Endothelial cell of umbilical vein (primary cell): ENCODE data around the gene TMEM97. TPM values are rescaled to one million over a fixed set of nuclear protein-coding genes. Genes with fewer than 3 reads are reported as not detected.
"Not testable (repeated sequence)": the region's sequence is repeated elsewhere in the genome, so short reads cannot be mapped to it uniquely, and the experiment has no call there.

Experiments
- BruUV-seq: library from RNA; stranded (reverse); fragments of 400-500 nt; replicated peaks from 2 replicates; lab custom pipeline; 2021; lab: Mats Ljungman, UMichigan
- CTCF ChIA-PET: fragments of 300-600, 350-600 bp; sonication (Branson Sonifier 250); formaldehyde crosslinking; loops from one replicate; lab custom pipeline; 2021; ENCODE audit warnings: antibody characterized with exemption, inconsistent platforms; lab: Charles Lee
- POLR2A ChIA-PET: fragments of 300-600, 350-600 bp; sonication (Branson Sonifier 250); formaldehyde crosslinking; loops from one replicate; lab custom pipeline; 2021; ENCODE audit warnings: antibody characterized with exemption, inconsistent platforms; lab: Charles Lee
- DNase-seq: peaks from one replicate; pipeline ENCODE4 v3.0.0-alpha.2; 2011; ENCODE audit warnings: low read depth, low spot score
- FAIRE-seq: peaks from 2 replicates; lab custom pipeline; 2011; peaks lifted over from hg19 to GRCh38; lab: Jason Lieb, UNC
- H2AFZ ChIP-seq: 2 replicates; pipeline ENCODE4 v1.6.0; 2012; ENCODE audit warnings: low read depth, low read length, control low read depth, inconsistent platforms
- H3K27ac ChIP-seq: 2 replicates; pipeline ENCODE4 v1.5.1; 2011; ENCODE audit warnings: low read depth, mild to moderate bottlenecking, control low read depth, low read length, moderate library complexity; ENCODE audit not compliant: insufficient read depth
- H3K27me3 ChIP-seq, 2 experiments: 2 replicates each; pipeline versions ENCODE4 v1.6.0 to v1.6.1; 2011; ENCODE audit warnings: low read length in 2 of 2, mixed read lengths in 1 of 2; ENCODE audit not compliant: control insufficient read depth in 2 of 2, insufficient read depth in 2 of 2
- H3K36me3 ChIP-seq, 2 experiments: 2 replicates in 1 of 2; 3 replicates in 1 of 2; pipeline ENCODE4 v1.5.1; 2011; ENCODE audit warnings: low read length in 2 of 2, mild to moderate bottlenecking in 1 of 2, moderate library complexity in 1 of 2; ENCODE audit not compliant: control insufficient read depth in 2 of 2, insufficient read depth in 2 of 2; ENCODE audit errors: extremely low read depth in 1 of 2
- H3K4me1 ChIP-seq: 3 replicates; pipeline ENCODE4 v1.5.1; 2011; ENCODE audit warnings: mild to moderate bottlenecking, low read length; ENCODE audit not compliant: control insufficient read depth, insufficient read depth; ENCODE audit errors: extremely low read depth
- H3K4me2 ChIP-seq: 2 replicates; pipeline ENCODE4 v1.6.1; 2011; ENCODE audit warnings: low read length, control low read depth, mixed read lengths; ENCODE audit not compliant: insufficient read depth
- H3K4me3 ChIP-seq, 3 experiments: fragments of 200-600 bp in 1 of 3; sonication (generic), shearing (Covaris generic) in 1 of 3; replicated peaks in 1 of 3; 2 replicates each; pipeline ENCODE4 v1.5.1; 2011 to 2016; ENCODE audit warnings: control low read depth in 3 of 3, low read length in 3 of 3, mild to moderate bottlenecking in 2 of 3, inconsistent platforms in 1 of 3, low read depth in 1 of 3, moderate library complexity in 1 of 3; ENCODE audit not compliant: insufficient read depth in 1 of 3
- H3K79me2 ChIP-seq: 2 replicates; pipeline ENCODE4 v1.6.0; 2012; ENCODE audit warnings: low read length, inconsistent platforms; ENCODE audit not compliant: control insufficient read depth, insufficient read depth
- H3K9ac ChIP-seq: replicated peaks from 2 replicates; pipeline ENCODE3; 2011; ENCODE audit warnings: low read length, control low read depth; ENCODE audit not compliant: insufficient read depth; ENCODE audit errors: extremely low read depth
- H3K9me1 ChIP-seq: replicated peaks from 3 replicates; pipeline ENCODE4 v1.6.0; 2011; ENCODE audit warnings: mild to moderate bottlenecking, low read length; ENCODE audit not compliant: control insufficient read depth, insufficient read depth; ENCODE audit errors: extremely low read depth
- H3K9me3 ChIP-seq: replicated peaks from 2 replicates; pipeline ENCODE4 v1.5.1; 2012; ENCODE audit warnings: low read length, inconsistent platforms; ENCODE audit not compliant: control insufficient read depth, insufficient read depth
- H4K20me1 ChIP-seq: replicated peaks from 2 replicates; pipeline ENCODE3; 2011; ENCODE audit warnings: mild to moderate bottlenecking, low read length; ENCODE audit not compliant: control insufficient read depth, insufficient read depth; ENCODE audit errors: extremely low read depth
- EZH2 ChIP-seq: IDR thresholded peaks from 2 replicates; pipeline ENCODE4 v1.6.1; 2012; ENCODE audit warnings: borderline replicate concordance, low read depth, mild to moderate bottlenecking, moderate library complexity, low read length, inconsistent platforms; ENCODE audit not compliant: severe bottlenecking
- FOS ChIP-seq: IDR thresholded peaks from 2 replicates; pipeline ENCODE4 v1.6.1; 2011; ENCODE audit warnings: mild to moderate bottlenecking, low read length, moderate library complexity, borderline replicate concordance; ENCODE audit not compliant: insufficient read depth
- GATA2 ChIP-seq: IDR thresholded peaks from 2 replicates; pipeline ENCODE4 v1.7.0; 2011; ENCODE audit warnings: low read depth, mild to moderate bottlenecking, moderate library complexity, mixed read lengths, low read length; ENCODE audit not compliant: insufficient read length, insufficient read depth
- JUN ChIP-seq: IDR thresholded peaks from 2 replicates; pipeline ENCODE4 v1.6.1; 2011; ENCODE audit warnings: borderline replicate concordance, low read depth; ENCODE audit not compliant: insufficient read length, insufficient read depth
- POLR2A ChIP-seq: IDR thresholded peaks from 2 replicates; pipeline ENCODE4 v1.6.1; 2012; ENCODE audit warnings: low read depth, mild to moderate bottlenecking, control low read depth, low read length
- POLR2AphosphoS5 ChIP-seq: IDR thresholded peaks from 2 replicates; pipeline ENCODE4 v1.6.1; 2012; ENCODE audit warnings: low read depth, mild to moderate bottlenecking, control low read depth, low read length, moderate library complexity; ENCODE audit not compliant: insufficient read depth
- dilution Hi-C: fragments of 300-500 bp; cut with MboI; formaldehyde crosslinking; loops from one replicate; pipeline ENCODE4 v1.15.0; 2019; ENCODE audit warnings: low sequenced_read_pairs; ENCODE audit not compliant: extremely low pct_ligation_motif_present
- intact Hi-C: fragments of 100-400 bp; cut with micrococcal nuclease; formaldehyde crosslinking; loops from one replicate; pipeline ENCODE4 v1.10.0; 2022
- polyA plus RNA-seq, 4 experiments: library from polyadenylated mRNA; depleted of rRNA in 3 of 4; stranded (reverse) in 3 of 4; unstranded in 1 of 4; fragments of >200 nt; gene quantifications; 2 replicates each; pipeline versions ENCODE4 v1.2.1 to v1.2.3, GENCODE V29; 2011 to 2012; ENCODE audit warnings: missing spikeins in 1 of 4
- total RNA-seq: library from RNA; stranded (reverse); gene quantifications from 2 replicates; pipeline ENCODE4 v1.2.3, GENCODE V29; 2021
- TF ChIP-seq, protein P1 (sequence below): IDR thresholded peaks from 2 replicates; pipeline ENCODE4 v1.6.1; 2011; ENCODE audit not compliant: insufficient read depth, insufficient read length

The TMEM97 gene
- total and polyA plus RNA-seq, 2 donors (not counting 3 experiments of a cell fraction or from before 2014, with no cell fraction given): 27.0 to 43.5 TPM

DNA sequence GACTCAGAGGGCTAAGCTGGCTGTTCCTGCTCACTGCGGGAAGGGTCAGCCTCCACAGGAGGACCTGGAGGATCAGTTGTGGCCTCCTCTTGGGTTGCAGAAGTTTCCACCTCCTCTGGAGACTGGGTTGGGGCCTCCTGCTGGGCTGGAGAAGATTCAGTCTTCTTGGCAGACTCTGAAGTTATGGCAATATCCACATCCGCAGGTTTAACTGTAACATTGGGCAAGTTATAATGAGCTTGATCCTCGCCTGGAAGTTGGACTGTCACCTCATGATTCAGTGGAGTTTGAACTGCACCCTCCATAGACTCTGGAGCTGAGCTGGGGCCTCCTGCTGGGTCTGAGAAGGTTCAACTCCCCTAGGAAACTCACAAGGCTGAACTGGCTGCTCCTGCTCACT lies 47.6 kb upstream of the TMEM97 start:
- H3K79me2 ChIP-seq: no peaks in the 10 kb centered on the region
- dilution Hi-C loops: no loop called here
- no peak overlapping the region for H3K4me2 ChIP-seq
- no TSS peak for BruUV-seq
- CTCF ChIA-PET: interaction anchor here (0.8 to 2.9 kb wide), 2 partner anchors 13 to 20 kb away, joined by 3 to 12 read pairs; no protein-coding TSS in a partner anchor
- peaks cover 3% of the 10 kb centered on the region for H4K20me1 ChIP-seq
- H3K36me3 ChIP-seq: no peaks in the 10 kb centered on the region
- FAIRE-seq: no peak
- H3K4me3 ChIP-seq: no peak overlapping the region
- no peaks in the 10 kb centered on the region for H3K9me1 ChIP-seq
- POLR2A ChIA-PET: no interaction called here
- peaks cover 0 to 6% of the 10 kb centered on the region in 2 experiments for H3K27me3 ChIP-seq
- TF ChIP-seq, protein P1, sequence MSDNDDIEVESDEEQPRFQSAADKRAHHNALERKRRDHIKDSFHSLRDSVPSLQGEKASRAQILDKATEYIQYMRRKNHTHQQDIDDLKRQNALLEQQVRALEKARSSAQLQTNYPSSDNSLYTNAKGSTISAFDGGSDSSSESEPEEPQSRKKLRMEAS: no peak
- TF ChIP-seq EZH2: no peak
- TF ChIP-seq JUN: no peak
- no peak for TF ChIP-seq GATA2
- no peaks in the 10 kb centered on the region for H3K4me1 ChIP-seq
- no peak for DNase-seq
- H3K9me3 ChIP-seq: no peaks in the 10 kb centered on the region
- no peak overlapping the region for H3K9ac ChIP-seq
- no peak overlapping the region for H2AFZ ChIP-seq
- intact Hi-C loops: no loop called here
- H3K27ac ChIP-seq: no peak overlapping the region

DNA sequence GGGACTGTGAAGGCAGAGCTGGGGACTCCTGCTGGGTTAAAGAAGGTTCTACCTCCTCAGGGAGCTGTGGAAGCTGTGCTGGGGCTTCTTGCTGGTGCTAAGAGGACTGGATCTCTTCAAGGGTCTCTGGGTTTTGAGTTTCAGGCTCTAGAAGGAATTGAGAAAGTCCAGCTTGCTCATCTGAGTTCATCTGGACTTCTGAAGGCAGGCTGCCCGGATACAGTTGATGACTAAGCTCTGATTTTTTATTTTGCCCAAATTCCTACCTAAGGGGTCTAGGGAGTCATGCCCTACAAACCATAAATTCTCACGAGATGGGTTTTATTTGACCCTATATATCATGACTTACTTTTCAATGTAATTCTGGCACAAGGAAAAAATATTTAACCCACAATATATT lies 46.8 kb upstream of the TMEM97 start:
- Histone ChIP-seq H3K4me1 (no peaks in the 10 kb centered on the region), H3K4me3 (no peak overlapping the region), H3K79me2 (no peaks in the 10 kb centered on the region), H4K20me1 (peaks cover 3% of the 10 kb centered on the region), H3K9me1 (no peaks in the 10 kb centered on the region), H2AFZ (no peak overlapping the region), H3K36me3 (no peaks in the 10 kb centered on the region), H3K9ac (no peak overlapping the region), H3K4me2 (no peak overlapping the region), H3K27me3 (peaks cover 0 to 6% of the 10 kb centered on the region in 2 experiments), H3K27ac (no peak overlapping the region), H3K9me3 (no peaks in the 10 kb centered on the region)
- CTCF ChIA-PET: interaction anchor here (0.8 to 2.9 kb wide), 2 partner anchors 14 to 21 kb away, joined by 3 to 12 read pairs; no protein-coding TSS in a partner anchor
- FAIRE-seq: no peak
- TF ChIP-seq FOS: no peak
- TF ChIP-seq POLR2A: no peak
- no peak for TF ChIP-seq EZH2
- TF ChIP-seq POLR2AphosphoS5: no peak
- TF ChIP-seq, protein P1: no peak
- POLR2A ChIA-PET: no interaction called here
- intact Hi-C loops (no loop called here), dilution Hi-C loops (no loop called here)
- DNase-seq: no peak
- BruUV-seq: no TSS peak

DNA sequence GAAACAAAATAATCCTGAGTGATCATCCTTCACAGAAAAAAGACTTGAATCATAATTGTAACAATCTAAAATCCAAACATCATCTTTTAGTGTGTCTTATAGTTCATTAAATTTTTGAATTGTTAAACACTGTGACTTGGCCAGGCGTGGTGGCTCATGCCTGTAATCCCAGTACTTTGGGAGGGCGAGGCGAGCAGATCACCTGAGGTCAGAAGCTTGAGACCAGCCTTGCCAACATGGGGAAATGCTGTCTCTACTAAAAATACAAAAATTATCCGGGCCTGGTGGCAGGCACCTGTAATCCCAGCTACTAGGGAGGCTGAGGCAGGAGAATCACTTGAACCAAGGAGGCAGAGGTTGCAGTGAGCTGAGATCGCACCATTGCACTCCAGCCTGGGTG lies 45.7 kb upstream of the TMEM97 start:
- H3K27me3 ChIP-seq, FAIRE-seq, H3K27ac ChIP-seq, H3K79me2 ChIP-seq, H3K36me3 ChIP-seq, BruUV-seq, H3K4me1 ChIP-seq, dilution Hi-C loops, H3K9me3 ChIP-seq, intact Hi-C loops, H3K9ac ChIP-seq, H2AFZ ChIP-seq, DNase-seq, CTCF ChIA-PET, H4K20me1 ChIP-seq, H3K9me1 ChIP-seq, H3K4me3 ChIP-seq, POLR2A ChIA-PET, H3K4me2 ChIP-seq: not testable (repeated sequence)
